ENCODE data around the gene FMN2. TPM values are rescaled to one million over a fixed set of nuclear protein-coding genes. Genes with fewer than 3 reads are reported as not detected.
"Not testable (repeated sequence)": the region's sequence is repeated elsewhere in the genome, so short reads cannot be mapped to it uniquely, and the experiment has no call there.

The FMN2 gene
- polyA plus RNA-seq, 3 donors = 0.37 to 3.0 (median 0.56) TPM

DNA sequence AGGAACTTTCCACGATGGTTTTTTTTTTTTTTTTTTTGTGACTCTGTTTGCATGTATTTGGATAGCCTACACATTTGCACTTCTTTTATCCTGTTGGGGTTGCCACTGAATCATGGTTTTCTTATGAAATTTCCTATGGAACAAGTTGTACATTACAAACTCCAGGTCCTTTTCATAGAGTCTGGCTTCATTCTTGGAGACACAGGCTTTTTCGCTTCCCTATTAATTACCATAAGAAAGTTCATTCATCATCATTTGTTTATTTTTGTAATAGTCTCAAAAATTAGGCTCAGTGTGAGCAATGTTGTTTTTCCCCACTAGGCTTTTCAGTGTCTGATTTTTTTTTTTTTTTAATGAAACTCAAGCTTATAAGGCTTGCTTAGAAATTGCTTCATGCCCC, 179.4 kb downstream of the FMN2 start:
- H3K27ac ChIP-seq (ENCODE audit: low read depth, low read length) = no peak overlapping the region
- 71 to 95% (median 83%) methylated on average over 2 of the region's 2 CpGs for WGBS, 3 donors

DNA sequence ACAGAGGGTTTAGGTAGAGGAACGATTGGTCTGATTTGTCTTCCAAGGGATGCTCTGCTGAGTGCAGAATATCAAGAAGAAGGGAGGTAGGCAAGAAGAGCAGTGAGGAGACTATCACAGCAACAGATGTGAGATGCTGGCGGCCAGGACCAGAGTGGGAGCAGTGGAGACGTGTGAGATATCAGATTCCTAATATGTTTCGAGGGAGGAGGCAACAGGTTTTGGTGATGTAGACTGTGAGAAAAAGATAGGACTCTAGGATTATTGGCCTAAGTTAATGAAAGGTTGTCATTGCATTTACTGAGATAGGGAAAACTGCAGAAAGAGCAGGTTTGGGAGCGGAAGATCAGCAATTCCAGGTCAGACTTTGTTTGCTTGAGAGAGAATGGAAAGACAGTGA, 182.9 kb downstream of the FMN2 start:
- 76 to 79% (median 77%) methylated on average over 5 of the region's 5 CpGs for WGBS, 3 donors

DNA sequence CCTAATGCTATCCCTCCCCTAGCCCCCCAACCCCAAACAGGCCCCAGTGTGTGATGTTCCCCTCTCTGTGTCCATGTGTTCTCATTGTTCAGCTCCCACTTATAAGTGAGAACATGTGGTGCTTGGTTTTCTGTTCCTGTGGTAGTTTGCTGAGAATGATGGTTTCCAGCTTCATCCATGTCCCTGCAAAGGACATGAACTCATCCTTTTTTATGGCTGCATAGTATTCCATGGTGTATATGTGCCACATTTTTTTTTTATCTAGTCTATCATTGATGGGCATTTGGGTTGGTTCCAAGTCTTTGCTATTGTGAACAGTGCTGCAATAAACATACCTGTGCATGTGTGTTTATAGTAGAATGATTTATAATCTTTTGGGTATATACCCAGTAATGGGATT, 183.5 kb downstream of the FMN2 start:
- not testable (repeated sequence) for H3K27ac ChIP-seq (ENCODE audit: low read depth, low read length)

More for the DNA sequence above, 182.9 kb downstream of the FMN2 start:
- no peak overlapping the region for H3K27ac ChIP-seq (ENCODE audit: low read depth, low read length)

DNA sequence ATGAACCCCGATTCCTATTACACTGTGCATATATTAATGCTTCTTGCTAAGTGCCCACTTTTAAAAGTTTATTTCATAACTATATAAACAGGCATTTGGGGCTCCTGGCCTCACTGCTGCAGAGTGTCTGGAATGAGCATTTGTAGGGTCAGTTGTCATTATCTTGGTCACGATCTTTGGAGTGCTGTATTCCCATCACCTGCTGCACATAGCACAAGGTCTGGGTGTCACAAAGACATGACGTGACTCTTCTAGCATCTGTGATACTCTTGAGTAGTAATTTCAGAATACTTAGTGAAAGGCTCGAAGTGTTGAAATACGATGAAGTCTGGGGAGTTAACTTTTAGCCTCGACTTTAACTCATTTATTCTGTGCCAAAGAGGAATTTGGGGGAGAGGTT, 186.4 kb downstream of the FMN2 start:
- WGBS, 3 donors = 60 to 62% (median 62%) methylated on average over 6 of the region's 6 CpGs
- H3K27ac ChIP-seq (ENCODE audit: low read depth, low read length) = no peak overlapping the region

DNA sequence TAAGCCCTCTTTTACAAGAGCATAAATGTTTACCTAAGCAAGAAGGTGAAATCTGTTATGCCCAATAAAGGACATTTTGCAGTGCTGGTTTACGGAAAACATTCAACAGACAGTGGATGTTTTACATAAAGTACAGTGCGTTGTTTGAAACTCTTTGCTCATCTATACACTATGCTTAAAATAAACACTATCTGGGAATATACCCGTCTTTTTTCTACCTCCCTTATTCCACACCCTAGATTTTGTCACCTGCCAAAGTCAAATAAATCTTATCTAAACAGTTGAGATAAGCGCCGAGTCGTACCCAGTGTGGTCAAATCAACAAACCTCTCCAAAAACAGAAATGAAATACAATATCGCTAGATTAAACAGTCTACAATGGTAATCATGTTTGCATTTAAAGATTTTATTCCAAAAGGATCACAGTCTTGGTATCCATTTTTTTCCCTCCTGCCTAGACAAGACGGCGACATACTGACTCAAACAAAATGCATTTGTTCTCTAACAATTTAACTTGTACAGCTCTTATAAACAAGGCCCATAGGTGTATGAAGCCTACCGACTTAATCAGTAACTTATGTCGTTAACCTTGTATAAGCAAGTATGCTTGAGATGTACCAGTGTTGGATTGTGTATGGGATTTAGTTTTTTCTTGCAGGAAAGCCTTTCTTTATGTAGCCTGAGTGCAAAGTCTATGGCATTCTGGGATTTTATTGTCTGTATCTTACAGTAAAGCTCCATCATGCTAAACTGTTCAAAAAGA, 189.1 kb downstream of the FMN2 start:
- 25 to 68% (median 56%) methylated on average over 11 of the region's 11 CpGs for WGBS, 3 donors
- H3K27ac ChIP-seq (ENCODE audit: low read depth, low read length) = no peak overlapping the region

DNA sequence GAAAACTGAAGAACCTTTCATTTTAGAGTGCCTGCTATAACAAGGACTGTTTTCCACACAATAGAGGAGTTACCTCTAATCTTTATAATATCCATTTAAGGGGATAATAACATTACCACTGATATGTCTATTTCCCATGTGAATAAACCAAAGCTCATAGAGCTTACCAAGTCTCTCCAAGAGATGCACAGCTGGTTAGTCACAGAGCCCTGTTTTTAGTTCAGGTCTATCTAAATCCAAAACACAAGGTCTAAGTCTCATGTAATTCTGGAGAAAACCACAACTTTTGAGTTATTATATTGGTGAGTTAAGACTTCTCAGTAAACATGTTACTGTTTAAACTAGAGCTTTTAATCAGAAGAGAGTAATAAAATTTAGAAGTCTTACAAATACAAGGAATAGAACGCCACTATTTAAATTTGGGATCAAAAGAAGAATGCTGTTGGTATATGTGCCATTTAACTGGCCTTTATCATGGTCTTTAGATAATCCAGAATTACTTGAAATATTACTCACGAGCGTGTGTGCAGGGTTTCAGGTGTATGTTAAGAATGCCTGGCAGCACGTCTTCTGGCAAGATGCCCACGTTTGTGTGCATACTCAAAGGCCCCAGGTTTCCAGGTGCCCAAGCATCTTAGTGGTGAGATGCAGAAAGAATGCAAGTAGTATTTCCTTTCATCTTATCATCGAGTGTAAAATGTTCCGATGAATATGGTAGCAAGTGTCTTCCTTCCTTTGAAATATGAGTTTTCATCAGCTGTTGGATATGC, 190.6 kb downstream of the FMN2 start:
- H3K27ac ChIP-seq (ENCODE audit: low read depth, low read length) = no peak overlapping the region
- 65 to 73% (median 71%) methylated on average over 7 of the region's 7 CpGs for WGBS, 3 donors

DNA sequence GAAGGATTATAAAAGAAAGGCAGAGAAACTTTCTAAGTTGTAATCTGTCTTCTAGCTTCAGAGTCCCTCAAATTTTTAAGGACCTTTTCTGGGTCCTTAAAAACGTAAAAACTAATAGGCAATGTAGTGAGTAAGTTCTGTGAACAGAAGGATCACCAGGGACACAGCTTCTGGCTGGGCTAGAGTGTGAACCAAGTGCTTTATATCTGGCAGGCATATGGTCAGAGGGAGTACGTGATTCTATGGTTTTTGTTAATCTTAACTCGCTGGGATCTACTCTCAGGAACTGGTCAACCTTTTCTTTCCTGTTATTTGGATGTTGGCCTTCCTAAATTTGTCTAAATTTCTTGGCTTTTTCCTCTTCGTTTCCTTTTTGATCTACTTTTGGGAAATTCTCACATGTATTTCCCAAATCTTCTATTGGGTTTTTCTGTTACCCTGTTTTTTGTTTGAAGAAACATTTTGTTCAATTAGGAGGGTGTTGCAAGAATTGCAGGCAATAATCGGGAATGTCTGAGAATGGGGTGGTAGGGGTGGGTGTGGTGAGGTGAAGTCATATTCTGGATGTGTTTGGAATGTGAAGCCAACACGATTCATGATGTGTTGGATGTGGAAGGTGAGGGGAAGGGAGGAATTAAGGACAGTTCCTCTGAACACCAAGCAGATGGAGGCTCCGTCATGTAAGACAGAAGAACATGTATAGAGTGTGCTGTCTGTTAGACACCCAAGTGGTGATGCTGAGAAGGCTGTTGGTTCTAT, 193.2 kb downstream of the FMN2 start:
- H3K27ac ChIP-seq (ENCODE audit: low read depth, low read length) = no peak overlapping the region
- 72 to 75% (median 72%) methylated on average over 7 of the region's 7 CpGs for WGBS, 3 donors

DNA sequence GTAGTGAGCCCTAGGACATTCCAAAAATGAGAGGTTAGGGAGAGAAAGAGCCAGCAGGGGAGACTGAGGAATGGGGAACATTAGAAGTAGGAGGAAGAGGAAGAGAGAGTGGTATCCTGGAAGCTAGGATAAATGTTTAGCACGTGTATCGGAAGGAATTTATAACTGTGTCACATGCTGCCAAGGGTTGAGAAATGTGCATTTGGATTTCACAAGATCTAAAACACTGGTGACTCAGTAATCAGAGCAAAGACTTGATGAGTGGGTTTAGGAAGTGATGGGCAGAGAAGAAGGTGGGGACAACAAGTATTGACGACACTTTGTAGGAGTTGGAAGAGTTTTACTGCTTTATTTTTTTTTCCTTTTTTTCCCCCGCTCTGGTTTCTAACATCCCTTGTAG, 193.9 kb downstream of the FMN2 start:
- WGBS, 3 donors = 80 to 85% (median 84%) methylated on average over 4 of the region's 4 CpGs

DNA sequence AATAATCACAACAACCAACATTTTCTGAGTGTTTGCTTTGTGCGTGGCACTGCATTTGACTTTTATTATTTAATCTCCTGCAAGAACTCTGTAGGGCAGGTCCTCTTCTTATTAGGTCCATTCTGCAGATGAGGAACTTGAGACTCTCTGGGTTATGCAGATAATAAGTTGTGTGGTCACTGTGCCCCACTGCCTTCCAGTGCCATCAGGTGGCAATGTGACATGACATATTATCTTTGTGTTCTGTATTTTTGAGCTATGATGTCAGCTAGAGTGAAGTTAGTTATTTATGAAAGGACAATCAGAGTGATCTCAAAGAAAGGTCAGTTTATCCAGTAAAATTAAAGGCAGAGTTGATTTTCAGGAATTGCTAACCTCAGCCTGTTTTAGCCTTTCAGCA, 196.0 kb downstream of the FMN2 start:
- 86 to 100% (median 91%) methylated on average over 1 of the region's 1 CpG for WGBS, 3 donors
- H3K27ac ChIP-seq (ENCODE audit: low read depth, low read length) = no peak overlapping the region

More for the DNA sequence above, 193.9 kb downstream of the FMN2 start:
- no peak overlapping the region for H3K27ac ChIP-seq (ENCODE audit: low read depth, low read length)

DNA sequence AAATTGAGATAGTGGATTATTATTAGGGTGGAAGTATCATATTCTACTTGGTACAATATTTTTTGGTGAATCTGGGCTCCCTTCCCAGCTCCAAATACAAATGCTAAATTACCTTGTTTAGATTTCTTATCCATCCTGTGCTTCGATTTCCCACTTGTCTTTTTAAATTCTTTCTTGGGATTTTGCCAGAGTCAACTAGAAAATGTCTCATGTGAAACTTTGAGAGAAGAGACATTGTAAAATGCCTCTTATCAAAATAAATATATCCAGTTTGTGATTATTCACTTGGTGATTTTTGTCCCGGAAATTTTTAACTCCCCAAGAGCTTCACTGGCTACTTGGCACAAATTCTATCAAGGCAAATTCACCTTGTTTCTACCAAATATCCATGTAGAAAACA, 202.0 kb downstream of the FMN2 start:
- H3K27ac ChIP-seq (ENCODE audit: low read depth, low read length) = no peak overlapping the region
- WGBS, 3 donors = 22 to 62% (median 56%) methylated on average over 2 of the region's 2 CpGs

DNA sequence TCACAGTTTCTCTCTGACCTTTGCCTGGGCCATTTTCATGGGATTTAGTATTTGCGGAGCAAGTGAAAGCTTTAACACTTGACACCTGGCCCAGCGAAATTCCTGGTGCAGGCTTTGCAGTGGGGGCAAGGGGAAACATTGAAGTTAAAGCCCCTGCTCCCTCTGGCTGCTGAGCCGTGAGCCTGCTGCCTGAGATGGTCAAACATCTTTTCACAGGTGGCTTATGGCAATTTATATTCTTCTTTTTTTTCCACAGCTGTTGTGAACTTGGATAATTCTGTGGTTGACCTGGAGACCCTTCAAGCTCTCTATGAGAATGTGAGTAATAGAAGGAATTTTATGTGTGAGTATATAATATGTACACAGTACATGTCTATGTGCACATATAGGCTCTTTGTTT, 202.9 kb downstream of the FMN2 start:
- WGBS, 3 donors = 24 to 43% (median 32%) methylated on average over 3 of the region's 3 CpGs
- H3K27ac ChIP-seq (ENCODE audit: low read depth, low read length) = no peak overlapping the region

DNA sequence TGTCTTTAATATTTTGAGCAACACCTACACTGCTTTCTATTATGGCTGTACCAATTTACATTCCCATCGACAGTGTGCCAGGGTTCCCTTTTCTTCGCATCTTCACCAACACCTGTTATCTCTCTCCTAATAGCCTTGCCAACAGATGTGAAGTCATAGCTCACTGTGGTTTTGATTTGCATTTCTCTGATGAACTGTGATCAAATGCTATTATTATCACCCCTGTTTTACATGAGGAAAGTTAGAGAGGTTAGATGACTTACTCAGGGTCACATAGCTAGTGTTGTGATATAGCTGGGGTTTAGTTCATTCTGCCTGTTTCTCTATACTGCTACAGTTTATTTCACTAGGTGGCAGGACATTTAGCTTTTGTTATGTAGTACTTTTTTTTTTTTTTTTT, 204.1 kb downstream of the FMN2 start:
- no peak overlapping the region for H3K27ac ChIP-seq (ENCODE audit: low read depth, low read length)
- 94 to 95% (median 95%) methylated on average over 2 of the region's 2 CpGs for WGBS, 3 donors

DNA sequence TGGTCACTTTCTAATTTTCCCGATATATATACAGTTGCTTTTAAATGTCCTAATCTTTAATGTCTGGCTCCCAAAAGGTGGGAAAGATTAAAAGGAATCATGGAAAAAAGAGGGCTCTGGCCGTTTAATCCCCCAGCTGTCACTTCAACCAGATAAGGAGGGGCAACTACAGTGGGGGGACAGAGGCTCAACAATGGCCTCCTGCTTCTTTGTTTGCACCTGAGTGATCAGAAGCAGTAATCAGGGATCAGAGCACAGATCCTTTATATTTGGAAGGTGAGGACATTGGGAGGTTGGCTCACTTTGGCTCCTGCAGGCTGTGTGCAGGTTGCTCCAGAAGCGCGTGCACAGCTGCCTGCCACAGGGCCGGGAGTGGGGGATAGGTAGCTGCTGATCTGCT, 212.8 kb downstream of the FMN2 start:
- no peak overlapping the region for H3K27ac ChIP-seq (ENCODE audit: low read depth, low read length)
- 62 to 74% (median 72%) methylated on average over 5 of the region's 5 CpGs for WGBS, 3 donors

DNA sequence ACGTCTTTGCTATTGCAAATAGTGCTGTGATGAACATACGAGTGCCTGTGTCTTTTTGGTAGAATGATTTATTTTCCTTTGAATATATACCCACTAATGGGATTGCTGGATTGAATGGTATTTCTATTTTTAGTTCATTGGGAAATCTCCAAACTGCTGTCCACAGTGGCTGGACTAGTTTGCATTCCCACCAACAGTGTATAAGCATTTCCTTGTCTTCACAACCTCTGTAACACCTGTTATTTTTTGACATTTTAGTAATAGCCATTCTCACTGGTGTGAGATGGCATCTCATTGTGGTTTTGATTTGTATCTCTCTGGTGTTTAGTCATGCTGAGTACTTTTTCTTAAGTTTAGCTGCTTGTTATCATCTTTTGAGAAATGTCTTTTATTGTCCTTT, 215.0 kb downstream of the FMN2 start:
- 28 to 78% (median 70%) methylated on average over 2 of the region's 2 CpGs for WGBS, 3 donors

DNA sequence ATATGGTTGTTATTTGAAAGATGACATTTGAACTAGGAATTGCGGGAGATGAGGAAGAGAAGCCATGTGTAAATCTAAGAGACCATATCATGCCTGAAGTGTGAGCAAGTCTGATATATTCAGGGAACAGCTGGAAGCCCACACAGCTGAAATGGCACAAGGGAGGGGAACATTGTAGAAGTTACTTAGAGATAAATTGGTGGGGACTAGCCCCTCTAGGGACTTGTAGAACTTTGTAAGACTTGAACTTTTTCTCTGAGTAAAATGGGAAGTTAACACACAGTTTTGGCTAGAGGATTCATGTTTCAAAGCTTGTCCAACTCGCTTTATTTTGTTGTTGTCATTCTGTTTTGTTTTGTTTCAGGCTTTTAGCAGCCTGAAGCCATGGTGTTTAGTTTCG, 216.4 kb downstream of the FMN2 start:
- H3K27ac ChIP-seq (ENCODE audit: low read depth, low read length) = no peak overlapping the region
- 62 to 67% (median 67%) methylated on average over 3 of the region's 3 CpGs for WGBS, 3 donors

More for the DNA sequence above, 215.0 kb downstream of the FMN2 start:
- no peak overlapping the region for H3K27ac ChIP-seq (ENCODE audit: low read depth, low read length)

DNA sequence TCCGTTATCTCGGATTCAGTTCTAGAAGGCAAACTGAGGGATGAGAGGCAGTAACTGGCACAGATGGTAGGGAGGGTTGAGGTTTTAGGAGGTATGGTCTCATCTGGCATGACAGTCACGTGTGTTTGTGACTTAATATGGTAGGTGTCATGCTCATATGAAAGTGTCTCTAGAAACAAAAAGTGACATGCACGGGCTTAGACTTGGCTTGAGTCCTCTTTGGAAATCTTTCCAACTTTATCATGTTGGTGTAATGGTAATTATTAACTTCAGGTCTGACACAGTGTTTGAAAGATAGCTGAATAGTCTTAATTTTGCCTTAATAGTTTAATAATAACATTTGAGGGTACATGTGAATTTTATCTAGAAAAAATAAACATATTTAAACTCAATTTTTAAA, 218.1 kb downstream of the FMN2 start:
- WGBS, 3 donors = 39 to 66% (median 63%) methylated on average over 4 of the region's 4 CpGs
- H3K27ac ChIP-seq (ENCODE audit: low read depth, low read length) = no peak overlapping the region

DNA sequence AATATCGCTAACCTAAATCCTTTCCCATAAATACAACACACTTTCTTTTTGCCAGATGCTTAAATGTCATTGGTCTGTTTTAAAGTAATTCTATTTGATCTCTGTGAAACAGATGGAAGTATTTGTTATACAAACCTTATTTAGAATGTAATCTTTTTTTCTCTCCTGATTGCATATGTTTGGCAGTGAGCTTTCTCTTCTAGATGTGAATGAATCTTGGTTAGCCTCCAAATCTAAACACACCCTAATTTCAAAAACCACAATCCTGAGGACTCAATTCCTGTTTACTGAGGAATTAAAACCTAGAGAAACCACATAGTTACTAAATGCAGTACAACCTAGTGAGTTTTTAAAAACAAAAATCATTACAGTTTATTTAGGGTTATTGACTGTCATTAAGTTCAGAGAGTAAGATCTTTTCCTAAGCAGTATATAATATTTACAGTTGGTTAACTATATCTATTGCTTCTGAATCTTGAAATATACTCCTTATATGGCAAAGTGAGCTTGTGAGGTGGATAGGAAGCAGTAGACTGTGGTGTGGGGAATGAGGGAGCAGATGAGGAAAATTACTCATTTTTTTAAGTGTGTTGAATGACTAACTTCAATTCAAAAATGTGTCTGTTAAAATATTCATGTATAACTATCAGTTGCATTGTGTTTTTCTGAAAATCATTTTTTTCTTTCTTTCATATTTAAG, 218.7 kb downstream of the FMN2 start:
- H3K27ac ChIP-seq (ENCODE audit: low read depth, low read length) = no peak overlapping the region
- WGBS, 3 donors = 66 to 86% (median 83%) methylated on average over 1 of the region's 1 CpG

DNA sequence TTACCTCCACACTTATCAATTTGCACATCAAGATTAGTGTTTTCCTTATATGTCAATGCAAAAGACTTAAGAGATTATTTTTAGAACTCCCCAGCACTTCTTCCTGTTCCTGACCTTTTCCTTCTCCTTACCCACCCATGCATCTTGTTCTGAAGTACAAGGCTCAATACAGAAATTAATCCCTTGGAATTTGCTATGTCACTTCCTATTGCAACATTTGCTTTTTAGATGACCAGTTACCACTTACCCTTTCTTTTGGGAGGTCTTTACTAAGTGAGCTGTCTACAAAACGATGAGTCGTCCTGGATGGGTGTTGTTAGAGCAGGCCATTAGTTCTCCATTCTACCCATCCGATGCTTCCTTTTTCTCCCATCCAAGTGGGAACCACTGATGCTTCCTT, 221.2 kb downstream of the FMN2 start:
- H3K27ac ChIP-seq (ENCODE audit: low read depth, low read length) = no peak overlapping the region
- whole genome bisulfite sequencing, 3 donors = 39 to 59% (median 45%) methylated on average over 3 of the region's 3 CpGs
